Measurements from ENCODE around the gene DCST1. TPM values are rescaled to one million over a fixed set of nuclear protein-coding genes. Genes with fewer than 3 reads are reported as not detected.

DCST1 gene
- total and polyA plus RNA-seq, 2 of the 13 experiments (the other 11 are each of a cell fraction or from before 2014, with no cell fraction given), result 0.04 TPM; not detected in 1

- TF ChIP-seq, protein P1, sequence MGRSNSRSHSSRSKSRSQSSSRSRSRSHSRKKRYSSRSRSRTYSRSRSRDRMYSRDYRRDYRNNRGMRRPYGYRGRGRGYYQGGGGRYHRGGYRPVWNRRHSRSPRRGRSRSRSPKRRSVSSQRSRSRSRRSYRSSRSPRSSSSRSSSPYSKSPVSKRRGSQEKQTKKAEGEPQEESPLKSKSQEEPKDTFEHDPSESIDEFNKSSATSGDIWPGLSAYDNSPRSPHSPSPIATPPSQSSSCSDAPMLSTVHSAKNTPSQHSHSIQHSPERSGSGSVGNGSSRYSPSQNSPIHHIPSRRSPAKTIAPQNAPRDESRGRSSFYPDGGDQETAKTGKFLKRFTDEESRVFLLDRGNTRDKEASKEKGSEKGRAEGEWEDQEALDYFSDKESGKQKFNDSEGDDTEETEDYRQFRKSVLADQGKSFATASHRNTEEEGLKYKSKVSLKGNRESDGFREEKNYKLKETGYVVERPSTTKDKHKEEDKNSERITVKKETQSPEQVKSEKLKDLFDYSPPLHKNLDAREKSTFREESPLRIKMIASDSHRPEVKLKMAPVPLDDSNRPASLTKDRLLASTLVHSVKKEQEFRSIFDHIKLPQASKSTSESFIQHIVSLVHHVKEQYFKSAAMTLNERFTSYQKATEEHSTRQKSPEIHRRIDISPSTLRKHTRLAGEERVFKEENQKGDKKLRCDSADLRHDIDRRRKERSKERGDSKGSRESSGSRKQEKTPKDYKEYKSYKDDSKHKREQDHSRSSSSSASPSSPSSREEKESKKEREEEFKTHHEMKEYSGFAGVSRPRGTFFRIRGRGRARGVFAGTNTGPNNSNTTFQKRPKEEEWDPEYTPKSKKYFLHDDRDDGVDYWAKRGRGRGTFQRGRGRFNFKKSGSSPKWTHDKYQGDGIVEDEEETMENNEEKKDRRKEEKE (IDR thresholded peaks at IDR 0.05), result no peak
- TF ChIP-seq STAG1 (CRISPR knock-in tag; IDR thresholded peaks at IDR 0.05) (peak; percentile 46), ZMYM3 (CRISPR knock-in tag; IDR thresholded peaks at IDR 0.05) (no peak), FOSL2 (CRISPR knock-in tag; IDR thresholded peaks at IDR 0.05) (no peak), ZNF883 (CRISPR knock-in tag; IDR thresholded peaks at IDR 0.05; ENCODE audit: not compliant biosample characterization) (peak; percentile 7), KLF11 (CRISPR knock-in tag; IDR thresholded peaks at IDR 0.05) (no peak), SMC3 (IDR thresholded peaks at IDR 0.05; ENCODE audit: low read length) (peak; percentile 42; the same call in 1 of the 2 replicates), RAD21 (CRISPR knock-in tag; IDR thresholded peaks at IDR 0.05) (peak; percentile 20; the same call in 1 of the 2 replicates), HDAC1 (CRISPR knock-in tag; IDR thresholded peaks at IDR 0.05) (no peak), NFIB (CRISPR knock-in tag; IDR thresholded peaks at IDR 0.05; ENCODE audit: borderline replicate concordance) (no peak), KLF12 (CRISPR knock-in tag; IDR thresholded peaks at IDR 0.05; ENCODE audit: borderline replicate concordance) (no peak)
- TF ChIP-seq, protein P2, sequence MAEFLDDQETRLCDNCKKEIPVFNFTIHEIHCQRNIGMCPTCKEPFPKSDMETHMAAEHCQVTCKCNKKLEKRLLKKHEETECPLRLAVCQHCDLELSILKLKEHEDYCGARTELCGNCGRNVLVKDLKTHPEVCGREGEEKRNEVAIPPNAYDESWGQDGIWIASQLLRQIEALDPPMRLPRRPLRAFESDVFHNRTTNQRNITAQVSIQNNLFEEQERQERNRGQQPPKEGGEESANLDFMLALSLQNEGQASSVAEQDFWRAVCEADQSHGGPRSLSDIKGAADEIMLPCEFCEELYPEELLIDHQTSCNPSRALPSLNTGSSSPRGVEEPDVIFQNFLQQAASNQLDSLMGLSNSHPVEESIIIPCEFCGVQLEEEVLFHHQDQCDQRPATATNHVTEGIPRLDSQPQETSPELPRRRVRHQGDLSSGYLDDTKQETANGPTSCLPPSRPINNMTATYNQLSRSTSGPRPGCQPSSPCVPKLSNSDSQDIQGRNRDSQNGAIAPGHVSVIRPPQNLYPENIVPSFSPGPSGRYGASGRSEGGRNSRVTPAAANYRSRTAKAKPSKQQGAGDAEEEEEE (CRISPR knock-in tag; IDR thresholded peaks at IDR 0.05; ENCODE audit: borderline replicate concordance), result no peak
- TF ChIP-seq, protein P3, sequence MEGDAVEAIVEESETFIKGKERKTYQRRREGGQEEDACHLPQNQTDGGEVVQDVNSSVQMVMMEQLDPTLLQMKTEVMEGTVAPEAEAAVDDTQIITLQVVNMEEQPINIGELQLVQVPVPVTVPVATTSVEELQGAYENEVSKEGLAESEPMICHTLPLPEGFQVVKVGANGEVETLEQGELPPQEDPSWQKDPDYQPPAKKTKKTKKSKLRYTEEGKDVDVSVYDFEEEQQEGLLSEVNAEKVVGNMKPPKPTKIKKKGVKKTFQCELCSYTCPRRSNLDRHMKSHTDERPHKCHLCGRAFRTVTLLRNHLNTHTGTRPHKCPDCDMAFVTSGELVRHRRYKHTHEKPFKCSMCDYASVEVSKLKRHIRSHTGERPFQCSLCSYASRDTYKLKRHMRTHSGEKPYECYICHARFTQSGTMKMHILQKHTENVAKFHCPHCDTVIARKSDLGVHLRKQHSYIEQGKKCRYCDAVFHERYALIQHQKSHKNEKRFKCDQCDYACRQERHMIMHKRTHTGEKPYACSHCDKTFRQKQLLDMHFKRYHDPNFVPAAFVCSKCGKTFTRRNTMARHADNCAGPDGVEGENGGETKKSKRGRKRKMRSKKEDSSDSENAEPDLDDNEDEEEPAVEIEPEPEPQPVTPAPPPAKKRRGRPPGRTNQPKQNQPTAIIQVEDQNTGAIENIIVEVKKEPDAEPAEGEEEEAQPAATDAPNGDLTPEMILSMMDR (CRISPR knock-in tag; IDR thresholded peaks at IDR 0.05), result peak; percentile 62
- TF ChIP-seq, protein P4, sequence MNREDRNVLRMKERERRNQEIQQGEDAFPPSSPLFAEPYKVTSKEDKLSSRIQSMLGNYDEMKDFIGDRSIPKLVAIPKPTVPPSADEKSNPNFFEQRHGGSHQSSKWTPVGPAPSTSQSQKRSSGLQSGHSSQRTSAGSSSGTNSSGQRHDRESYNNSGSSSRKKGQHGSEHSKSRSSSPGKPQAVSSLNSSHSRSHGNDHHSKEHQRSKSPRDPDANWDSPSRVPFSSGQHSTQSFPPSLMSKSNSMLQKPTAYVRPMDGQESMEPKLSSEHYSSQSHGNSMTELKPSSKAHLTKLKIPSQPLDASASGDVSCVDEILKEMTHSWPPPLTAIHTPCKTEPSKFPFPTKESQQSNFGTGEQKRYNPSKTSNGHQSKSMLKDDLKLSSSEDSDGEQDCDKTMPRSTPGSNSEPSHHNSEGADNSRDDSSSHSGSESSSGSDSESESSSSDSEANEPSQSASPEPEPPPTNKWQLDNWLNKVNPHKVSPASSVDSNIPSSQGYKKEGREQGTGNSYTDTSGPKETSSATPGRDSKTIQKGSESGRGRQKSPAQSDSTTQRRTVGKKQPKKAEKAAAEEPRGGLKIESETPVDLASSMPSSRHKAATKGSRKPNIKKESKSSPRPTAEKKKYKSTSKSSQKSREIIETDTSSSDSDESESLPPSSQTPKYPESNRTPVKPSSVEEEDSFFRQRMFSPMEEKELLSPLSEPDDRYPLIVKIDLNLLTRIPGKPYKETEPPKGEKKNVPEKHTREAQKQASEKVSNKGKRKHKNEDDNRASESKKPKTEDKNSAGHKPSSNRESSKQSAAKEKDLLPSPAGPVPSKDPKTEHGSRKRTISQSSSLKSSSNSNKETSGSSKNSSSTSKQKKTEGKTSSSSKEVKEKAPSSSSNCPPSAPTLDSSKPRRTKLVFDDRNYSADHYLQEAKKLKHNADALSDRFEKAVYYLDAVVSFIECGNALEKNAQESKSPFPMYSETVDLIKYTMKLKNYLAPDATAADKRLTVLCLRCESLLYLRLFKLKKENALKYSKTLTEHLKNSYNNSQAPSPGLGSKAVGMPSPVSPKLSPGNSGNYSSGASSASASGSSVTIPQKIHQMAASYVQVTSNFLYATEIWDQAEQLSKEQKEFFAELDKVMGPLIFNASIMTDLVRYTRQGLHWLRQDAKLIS (CRISPR knock-in tag; IDR thresholded peaks at IDR 0.05), result no peak
Observed at GRCh38 chr1:154988058-154988954, 45.3 kb upstream of the DCST1 start (continued).
